A549 treated with DMSO at 1 μM for 4 hours (cell line): Measurements from ENCODE around the gene KLF18. TPM values are rescaled to one million over a fixed set of nuclear protein-coding genes. Genes with fewer than 3 reads are reported as not detected.

Experiments used
- total RNA-seq: library from RNA; stranded (reverse); fragments of 200-300 nt; extraction: Qiagen RNA extraction; gene quantifications from 5 replicates; pipeline ENCODE4 v1.2.3, GENCODE V29; 2022; ENCODE audit warnings: low read depth

KLF18 gene
- total RNA-seq, result not detected in 5 replicates

DNA sequence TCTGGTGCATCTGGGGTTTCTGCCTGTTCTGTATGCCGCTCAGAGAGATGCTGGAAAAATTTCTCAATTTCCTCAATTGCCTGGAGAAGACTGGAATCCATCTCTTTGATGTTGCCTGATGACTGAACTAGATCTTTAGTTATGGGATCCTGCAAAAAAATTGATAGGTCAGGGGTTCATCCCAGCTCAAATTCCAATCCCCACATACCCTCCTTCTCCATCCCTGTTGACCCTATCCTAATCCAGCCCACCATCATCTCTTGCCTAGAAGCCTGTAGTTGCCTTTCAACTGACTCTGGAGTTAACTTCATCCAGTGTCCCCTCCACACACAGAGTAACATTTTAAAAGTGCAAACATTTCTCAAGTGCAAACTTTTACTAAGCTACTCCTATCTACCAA lies at the start of gene KLF18:
Gene KLF18, minus strand, starts transcription at position 101 of the 400 bp plus-strand sequence. Its CDS starts 0 bp downstream, at position 101.

DNA sequence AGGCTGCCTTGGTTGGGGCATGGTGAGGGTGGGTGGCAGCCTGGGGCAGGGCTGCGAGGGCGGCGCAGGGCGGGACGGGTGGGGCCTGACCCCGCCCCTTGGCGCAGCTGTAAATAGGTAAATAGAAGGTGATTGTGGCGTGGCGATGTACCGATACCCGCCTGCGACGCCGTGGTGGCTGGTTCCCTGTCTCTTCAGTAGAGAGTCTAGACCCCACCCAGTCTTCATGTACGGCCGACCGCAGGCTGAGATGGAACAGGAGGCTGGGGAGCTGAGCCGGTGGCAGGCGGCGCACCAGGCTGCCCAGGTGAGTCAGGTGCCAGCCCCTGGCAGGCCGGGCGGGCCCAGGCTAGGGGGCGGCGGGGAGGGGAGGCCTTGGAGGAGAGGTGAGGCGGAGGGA lies 22.7 kb downstream of the KLF18 start, which contains the start of gene KLF17:
Gene KLF17, plus strand, starts transcription at position 140 of the 400 bp plus-strand sequence. Its CDS starts 87 bp downstream, at position 227.

Other genes starting within 250 kb of the KLF18 start
- gene ARTN, start 207.8 kb downstream of the KLF18 start, total RNA-seq, result 0.23 to 0.42 TPM (median 0.30 TPM) in 4 of 5 replicates, not detected in the other
- 10.4 to 18.4 TPM (median 15.0 TPM) in 5 replicates for gene IPO13, start 194.7 kb downstream of the KLF18 start, total RNA-seq
- gene DPH2, start 171.6 kb downstream of the KLF18 start, total RNA-seq, result 40.4 to 48.2 TPM (median 43.8 TPM) in 5 replicates
- 104 to 166 TPM (median 140 TPM) in 5 replicates for gene ATP6V0B, start 166.7 kb downstream of the KLF18 start, total RNA-seq
- 51.0 to 71.1 TPM (median 64.6 TPM) in 5 replicates for gene B4GALT2, start 162.4 kb downstream of the KLF18 start, total RNA-seq
- 5.8 to 6.8 TPM (median 6.7 TPM) in 5 replicates for gene CCDC24, start 150.0 kb downstream of the KLF18 start, total RNA-seq
- 13.6 to 17.8 TPM (median 14.4 TPM) in 5 replicates for gene SLC6A9, start 110.2 kb downstream of the KLF18 start, total RNA-seq
- gene KLF17, start 22.8 kb downstream of the KLF18 start, total RNA-seq, result 0.18 to 0.64 TPM (median 0.31 TPM) in 5 replicates
- 19.3 to 21.7 TPM (median 21.1 TPM) in 5 replicates for gene DMAP1, start 71.8 kb upstream of the KLF18 start, total RNA-seq
- 46.1 to 62.4 TPM (median 56.7 TPM) in 5 replicates for gene ERI3, start 213.6 kb upstream of the KLF18 start, total RNA-seq